Measurements from ENCODE around the gene TSPAN9. TPM values are rescaled to one million over a fixed set of nuclear protein-coding genes. Genes with fewer than 3 reads are reported as not detected.

TSPAN9 gene
- total RNA-seq, 4 donors from 2014 or later: 13.7 to 35.4 (median 26.7) TPM

DNA sequence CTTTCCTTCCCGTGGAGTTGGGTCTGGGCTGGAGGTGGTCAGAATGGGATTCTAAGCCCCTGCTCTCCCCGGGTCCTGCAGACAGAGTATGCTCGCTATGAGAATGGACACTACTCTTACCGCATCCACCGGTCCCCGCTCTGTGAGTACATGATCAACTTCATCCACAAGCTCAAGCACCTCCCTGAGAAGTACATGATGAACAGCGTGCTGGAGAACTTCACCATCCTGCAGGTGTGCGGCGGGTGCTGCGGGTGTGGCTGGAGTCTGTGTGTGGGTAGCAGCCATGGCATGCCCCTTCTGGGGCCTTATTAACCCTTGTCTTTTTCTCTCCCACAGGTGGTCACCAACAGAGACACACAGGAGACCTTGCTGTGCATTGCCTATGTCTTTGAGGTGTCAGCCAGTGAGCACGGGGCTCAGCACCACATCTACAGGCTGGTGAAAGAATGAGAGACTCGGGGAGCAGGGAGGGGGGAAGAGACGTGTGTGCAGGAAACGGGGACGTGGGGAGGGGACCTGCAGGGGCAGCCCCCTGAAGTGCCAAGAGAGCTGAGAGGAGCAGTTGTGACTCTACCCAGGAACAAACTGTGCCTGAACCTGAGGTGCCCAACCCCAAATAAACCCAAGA is 37.0 kb upstream of the TSPAN9 start:
- Histone ChIP-seq H3K27ac (replicated peaks in 1 of 4) (no peak overlapping the region), H3K9me3 (no peaks in the 10 kb centered on the region), H3K4me3 (no peak overlapping the region), H3K27me3 (peaks cover 0 to 4% (median 0%) of the 10 kb centered on the region in 4 donors), H3K36me3 (peaks cover 13 to 46% (median 35%) of the 10 kb centered on the region in 4 donors), H3K4me1 (peaks cover 9 to 15% (median 14%) of the 10 kb centered on the region in 4 donors)
- intact Hi-C loops (cut with DNase I): loop anchor here (5.0 kb wide), 1 partner anchor 188 kb away; no protein-coding TSS in a partner anchor
- 97% methylated on average over 14 of the region's 15 CpGs for WGBS
- TF ChIP-seq POLR2AphosphoS5 (IDR thresholded peaks at IDR 0.05) (no peak), CTCF (IDR thresholded peaks at IDR 0.05) (no peak), EP300 (IDR thresholded peaks at IDR 0.05) (no peak), POLR2A (IDR thresholded peaks at IDR 0.05; ENCODE audit: low read depth) (no peak)
- DNase-seq (ENCODE audit: extremely low spot score): no peak

DNA sequence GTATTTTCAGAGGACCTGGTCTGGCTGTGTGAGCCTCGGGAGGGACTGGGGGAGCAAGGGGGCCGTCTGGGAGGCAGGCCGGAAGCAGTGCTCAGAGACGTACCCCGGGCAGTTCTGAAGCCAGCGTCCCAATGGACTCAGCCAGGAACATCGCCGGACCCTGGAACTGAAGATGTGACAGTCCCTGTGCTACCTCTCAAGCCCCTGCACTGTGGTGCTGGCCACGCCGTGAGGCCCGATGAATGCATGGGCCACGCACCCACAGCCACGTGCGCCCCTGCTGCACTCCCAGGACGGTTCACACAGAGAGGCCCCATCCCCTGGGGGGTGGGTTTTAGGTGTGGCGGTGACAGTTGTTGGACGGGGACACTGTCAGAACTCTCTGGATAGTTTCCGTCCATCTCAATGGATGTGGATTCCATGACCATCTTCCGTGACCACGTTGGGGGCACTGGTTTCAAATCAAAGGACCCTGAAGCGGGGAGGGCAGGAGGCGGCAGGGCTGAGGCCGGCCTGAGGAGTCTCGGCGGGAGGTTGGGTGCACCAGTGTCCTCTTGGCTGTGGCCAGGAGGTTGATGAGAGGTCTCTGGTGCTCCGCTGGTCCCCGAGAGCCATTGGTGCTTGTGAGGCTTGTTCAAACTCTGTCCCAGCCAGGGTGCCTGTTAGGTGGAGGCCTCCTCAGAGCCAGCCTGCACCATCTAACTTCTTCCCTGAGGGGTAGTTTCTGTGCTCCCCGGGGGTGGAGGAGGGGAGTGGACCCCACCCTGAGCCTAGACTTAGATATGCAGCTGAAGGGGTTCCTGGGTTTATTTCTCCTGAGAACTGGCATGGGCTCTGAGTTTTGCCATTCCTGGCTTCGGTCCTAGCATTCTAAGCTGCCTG is 36.3 kb upstream of the TSPAN9 start:
- Histone ChIP-seq H3K27ac (replicated peaks in 1 of 4) (no peak overlapping the region), H3K4me3 (no peak overlapping the region), H3K27me3 (peaks cover 0 to 4% (median 0%) of the 10 kb centered on the region in 4 donors), H3K9me3 (no peaks in the 10 kb centered on the region), H3K36me3 (peaks cover 13 to 46% (median 35%) of the 10 kb centered on the region in 4 donors), H3K4me1 (peaks cover 1 to 7% (median 6%) of the 10 kb centered on the region in 4 donors)
- intact Hi-C loops (cut with DNase I): loop anchor here (5.0 kb wide), 1 partner anchor 189 kb away; no protein-coding TSS in a partner anchor
- DNase-seq (ENCODE audit: extremely low spot score): no peak
- TF ChIP-seq POLR2AphosphoS5 (IDR thresholded peaks at IDR 0.05) (no peak), EP300 (IDR thresholded peaks at IDR 0.05) (no peak), CTCF (IDR thresholded peaks at IDR 0.05) (no peak), POLR2A (IDR thresholded peaks at IDR 0.05; ENCODE audit: low read depth) (no peak)
- whole genome bisulfite sequencing: 87% methylated on average over 16 of the region's 29 CpGs

GRCh38 chr12:3041558-3042164 is 35.5 kb upstream of the TSPAN9 start:
- 76% methylated on average over 11 of the region's 11 CpGs for WGBS
- H3K27ac ChIP-seq (replicated peaks in 1 of 4): no peak overlapping the region
- H3K36me3 ChIP-seq: peaks cover 13 to 46% (median 35%) of the 10 kb centered on the region in 4 donors
- H3K4me1 ChIP-seq: peaks cover 0 to 6% (median 4%) of the 10 kb centered on the region in 4 donors
- H3K27me3 ChIP-seq: peaks cover 0 to 4% (median 0%) of the 10 kb centered on the region in 4 donors
- intact Hi-C loops (cut with DNase I): loop anchor here (5.0 kb wide), 1 partner anchor 189 kb away; no protein-coding TSS in a partner anchor
- H3K9me3 ChIP-seq: no peaks in the 10 kb centered on the region
- peak; percentile 51 to 67 (median 63) for TF ChIP-seq CTCF (IDR thresholded peaks at IDR 0.05)
- no peak for TF ChIP-seq EP300 (IDR thresholded peaks at IDR 0.05)
- no peak for DNase-seq (ENCODE audit: extremely low spot score)
- no peak overlapping the region for H3K4me3 ChIP-seq

DNA sequence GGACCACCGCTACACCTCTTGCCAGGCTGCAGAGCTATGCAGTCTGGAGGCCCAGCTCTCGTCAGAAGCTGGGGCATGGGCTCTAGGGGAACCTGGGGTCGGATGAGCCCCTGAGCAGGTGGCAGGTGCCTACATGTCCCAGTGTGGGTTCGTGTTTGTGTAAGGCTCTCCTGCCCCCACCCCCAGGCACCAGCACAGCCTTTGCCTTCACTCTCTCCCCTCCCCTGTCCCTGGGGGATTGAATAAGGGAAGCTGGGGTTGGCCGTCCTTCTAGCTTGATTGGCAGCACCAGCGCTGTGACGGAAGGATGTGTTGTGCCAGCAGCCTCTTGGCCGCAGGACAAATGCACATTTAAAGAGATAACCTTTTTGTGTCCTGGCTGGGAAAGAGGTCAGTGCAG is 34.8 kb upstream of the TSPAN9 start:
- intact Hi-C loops (cut with DNase I): loop anchor here (5.0 kb wide), 1 partner anchor 190 kb away; no protein-coding TSS in a partner anchor
- no peak overlapping the region for H3K27ac ChIP-seq (replicated peaks in 1 of 4)
- H3K4me3 ChIP-seq: no peak overlapping the region
- H3K4me1 ChIP-seq: peaks cover 0 to 6% (median 4%) of the 10 kb centered on the region in 4 donors
- WGBS: 82% methylated on average over 8 of the region's 8 CpGs
- TF ChIP-seq CTCF (IDR thresholded peaks at IDR 0.05): no peak
- no peak for TF ChIP-seq POLR2AphosphoS5 (IDR thresholded peaks at IDR 0.05)
- TF ChIP-seq POLR2A (IDR thresholded peaks at IDR 0.05; ENCODE audit: low read depth): no peak
- no peak for TF ChIP-seq EP300 (IDR thresholded peaks at IDR 0.05)
- H3K9me3 ChIP-seq: no peaks in the 10 kb centered on the region
- peaks cover 13 to 40% (median 35%) of the 10 kb centered on the region in 4 donors for H3K36me3 ChIP-seq
- DNase-seq (ENCODE audit: extremely low spot score): no peak
- peaks cover 0 to 4% (median 0%) of the 10 kb centered on the region in 4 donors for H3K27me3 ChIP-seq
